Ureter (tissue), 1 donor: ENCODE results near the gene ZSWIM3. TPM values are rescaled to one million over a fixed set of nuclear protein-coding genes. Genes with fewer than 3 reads are reported as not detected.
A peak's percentile ranks its signal among the peaks of the same experiment; 100 is the strongest.

ENCODE experiments used
- DNase-seq: peaks from one replicate; pipeline ENCODE4 v3.0.0-alpha.2; 2020; ENCODE audit warnings: low spot score
- total RNA-seq: library from RNA; stranded (reverse); gene quantifications from one replicate; pipeline ENCODE4 v1.2.4, GENCODE V29; 2023
- donor health status: DM: yes; HTN: yes; CAD: no.

The ZSWIM3 gene
- total RNA-seq, 1 donor from 2014 or later = 4.1 TPM

DNA sequence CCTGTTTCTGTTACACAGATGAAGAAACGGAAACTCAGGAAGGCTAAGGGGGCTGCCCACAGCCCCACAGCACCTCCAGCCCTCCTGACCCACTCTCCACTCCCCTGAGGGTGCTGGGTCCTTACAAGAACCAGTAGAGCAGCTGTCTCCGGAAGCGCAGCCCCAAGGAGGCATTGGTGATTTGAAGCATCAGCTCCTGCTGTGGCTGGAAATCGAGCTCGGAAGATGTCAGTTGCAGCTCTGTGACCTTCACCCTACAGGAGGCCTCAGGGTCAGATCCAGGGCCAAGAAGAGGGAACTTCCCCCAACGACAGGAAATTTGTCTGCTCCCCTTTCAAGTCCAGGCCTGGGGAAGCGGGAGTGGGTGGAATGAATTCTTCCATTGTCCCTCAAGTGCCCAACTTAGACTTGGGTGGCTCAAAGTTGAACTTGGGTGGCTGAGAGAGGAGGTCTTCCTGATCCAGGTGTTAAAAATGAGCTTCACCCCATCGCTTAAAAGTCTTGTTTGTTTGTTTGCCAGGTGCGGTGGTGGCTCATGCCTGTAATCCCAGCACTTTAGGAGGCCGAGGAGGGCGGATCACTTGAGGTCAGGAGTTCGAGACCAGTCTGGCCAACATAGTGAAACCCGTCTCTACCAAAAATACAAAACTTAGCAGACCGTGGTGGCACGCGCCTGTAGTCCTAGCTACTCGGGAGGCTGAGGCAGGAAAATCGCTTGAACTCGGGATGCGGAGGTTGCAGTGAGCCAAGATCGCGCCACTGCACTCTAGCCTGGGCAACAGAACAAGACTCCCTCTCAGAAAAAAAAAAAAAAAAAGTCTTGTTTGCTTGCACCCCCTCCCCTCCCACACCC lies 52.6 kb downstream of the ZSWIM3 start:
- no peak for DNase-seq

DNA sequence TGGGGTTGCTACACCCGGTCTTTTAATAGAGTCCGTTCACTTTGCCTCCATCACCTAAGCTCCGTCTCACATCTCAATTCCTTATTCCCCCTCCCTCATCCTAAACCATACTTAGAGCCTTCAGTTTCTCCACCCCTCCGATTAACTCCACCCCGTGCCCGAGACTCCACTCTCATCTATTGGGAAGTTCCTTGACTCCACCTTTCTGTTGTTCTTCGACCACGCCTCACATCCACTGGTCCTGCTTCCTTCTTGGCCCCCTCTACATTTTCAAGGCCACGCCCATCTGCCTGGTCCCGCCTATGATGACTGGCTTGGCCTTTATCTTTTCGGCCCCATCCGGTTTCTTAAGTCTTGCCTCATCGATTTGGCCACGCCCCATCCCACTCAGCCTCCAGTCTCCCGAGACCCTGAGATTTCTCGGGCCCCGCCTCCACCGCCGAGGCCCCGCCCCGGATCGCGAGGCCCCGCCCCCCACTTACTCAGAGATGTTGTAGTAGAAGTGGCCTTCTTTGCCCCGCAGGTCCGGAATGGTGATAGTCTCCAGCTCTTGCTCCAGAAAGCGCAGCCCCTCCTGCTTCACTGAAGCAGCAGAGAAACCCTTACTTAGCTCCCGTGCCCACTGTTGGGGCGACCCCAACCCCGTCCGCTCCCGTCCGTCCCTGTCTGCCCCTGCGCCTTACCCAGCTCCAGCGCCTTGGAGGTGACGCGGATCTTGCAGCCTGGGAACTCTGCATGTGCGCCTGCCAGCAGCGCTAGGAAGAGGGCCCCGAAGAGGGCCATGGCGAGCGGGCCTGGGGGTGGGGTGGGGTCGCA lies 53.5 kb downstream of the ZSWIM3 start:
- peak; percentile 99 for DNase-seq

DNA sequence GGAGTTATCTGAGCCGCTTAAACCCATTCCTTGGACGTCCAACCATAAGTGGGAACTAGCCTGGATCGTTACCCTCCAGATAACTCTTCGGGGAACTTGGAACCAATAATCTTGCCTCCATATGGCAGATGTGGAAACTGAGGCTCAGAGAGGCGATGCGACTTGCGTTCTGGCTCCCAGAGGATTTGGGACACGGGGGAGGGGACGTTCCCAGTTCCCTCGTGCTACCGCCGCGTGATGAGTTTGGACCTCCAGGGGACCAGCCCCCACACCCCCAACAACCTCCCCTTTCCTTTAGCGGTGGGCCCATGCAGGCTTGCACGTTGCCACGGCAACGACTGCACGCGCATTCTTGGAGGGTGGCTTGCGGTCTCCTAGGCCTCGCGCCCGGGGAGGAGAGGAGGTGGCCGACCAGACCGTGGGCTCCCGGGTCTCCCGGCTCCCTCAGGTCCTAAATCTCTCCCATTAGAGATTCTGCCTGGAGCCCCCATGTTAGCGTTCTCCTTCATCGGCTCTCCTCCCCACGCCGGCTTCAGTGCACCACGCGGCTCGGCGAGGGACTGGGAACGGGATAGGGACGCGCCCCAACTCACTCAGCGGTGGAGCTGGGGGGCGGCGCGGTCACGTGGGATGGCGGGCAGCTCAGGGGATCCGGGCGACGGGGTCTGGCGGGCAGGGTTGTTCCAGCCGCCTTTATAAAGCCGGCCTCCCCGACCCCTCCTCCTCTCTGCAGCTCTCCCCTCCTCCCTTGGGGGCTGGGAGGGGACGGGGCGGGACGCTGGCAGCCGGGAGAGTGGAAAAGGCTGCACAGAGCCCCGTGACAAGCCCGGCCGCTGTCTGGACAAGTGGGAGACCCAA lies 54.3 kb downstream of the ZSWIM3 start, which contains the start of gene PLTP:
TSS of gene PLTP (minus strand) at position 670 of the 858 bp plus-strand sequence. CDS start 703 bp downstream, outside the sequence.
- DNase-seq = peak; percentile 76

DNA sequence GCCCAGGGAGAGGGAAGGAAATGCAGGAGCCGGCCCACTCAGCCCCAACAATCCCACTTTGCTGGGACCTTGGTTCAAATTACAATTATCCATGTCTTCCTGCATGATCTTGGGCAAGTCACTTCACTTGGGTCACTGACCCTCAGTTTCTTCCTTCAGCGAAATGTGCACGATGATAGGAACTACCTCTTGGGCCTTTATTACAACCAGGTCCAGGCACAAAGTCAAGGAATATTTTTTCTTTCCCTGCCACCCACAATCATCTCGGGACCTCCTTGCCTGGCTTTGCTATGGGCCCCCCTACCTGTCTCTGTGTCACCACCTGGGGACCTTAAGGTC lies 54.9 kb downstream of the ZSWIM3 start:
- DNase-seq = no peak

GRCh38 chr20:45913116-45913515 lies 55.7 kb downstream of the ZSWIM3 start:
- no peak for DNase-seq

DNA sequence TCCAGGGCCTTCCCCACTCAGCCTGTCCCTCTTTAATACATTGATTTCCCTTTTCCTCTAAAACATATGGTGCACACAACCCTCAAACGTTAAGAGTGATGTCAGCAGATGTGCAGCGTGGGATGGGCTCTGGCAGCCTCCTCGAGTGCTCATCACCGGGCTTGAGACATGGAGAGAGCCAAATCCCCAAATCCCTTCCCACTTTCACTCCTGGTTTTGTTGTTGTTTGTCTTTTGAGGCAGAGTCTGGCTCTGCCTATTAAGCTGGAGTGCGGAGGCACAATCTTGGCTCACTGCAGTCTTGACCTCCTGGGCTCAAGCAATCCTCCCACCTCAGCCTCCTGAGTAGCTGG lies 60.4 kb downstream of the ZSWIM3 start:
- no peak for DNase-seq

GRCh38 chr20:45918182-45918737 lies 60.8 kb downstream of the ZSWIM3 start:
- no peak for DNase-seq

DNA sequence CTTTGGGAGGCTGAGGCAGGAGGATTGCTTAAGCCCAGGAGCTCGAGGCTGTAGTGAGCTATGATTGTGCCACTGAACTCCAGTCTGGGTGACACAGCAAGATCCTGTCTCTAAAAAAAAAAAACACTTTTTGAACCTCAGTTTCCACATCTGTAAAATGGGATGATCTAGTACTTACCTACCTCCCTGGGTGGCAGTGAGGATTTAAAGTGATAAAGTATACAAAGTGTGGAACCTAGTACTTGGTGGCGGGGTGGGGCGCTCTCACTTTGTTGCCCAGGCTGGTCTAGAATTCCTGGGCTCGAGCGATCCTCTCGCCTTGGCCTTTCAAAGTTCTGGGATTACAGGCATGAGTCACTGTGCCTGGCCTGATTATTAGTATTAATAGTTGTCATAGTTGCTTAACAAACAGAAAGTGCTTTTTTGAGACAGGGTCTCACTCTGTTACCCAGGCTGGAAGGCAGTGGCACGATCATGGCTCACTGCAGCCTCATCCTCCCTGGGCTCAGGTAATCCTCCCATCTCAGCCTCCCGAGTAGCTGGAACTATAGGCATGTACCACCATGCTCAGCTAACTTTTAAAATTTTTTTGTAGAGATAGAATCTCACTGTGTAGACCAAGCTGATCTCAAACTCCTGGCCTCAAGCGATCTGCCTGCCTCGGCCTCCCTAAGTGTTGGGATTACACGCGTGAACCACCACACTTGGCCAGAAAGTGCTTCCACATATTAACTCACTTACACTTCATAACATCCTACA lies 61.5 kb downstream of the ZSWIM3 start:
- no peak for DNase-seq

DNA sequence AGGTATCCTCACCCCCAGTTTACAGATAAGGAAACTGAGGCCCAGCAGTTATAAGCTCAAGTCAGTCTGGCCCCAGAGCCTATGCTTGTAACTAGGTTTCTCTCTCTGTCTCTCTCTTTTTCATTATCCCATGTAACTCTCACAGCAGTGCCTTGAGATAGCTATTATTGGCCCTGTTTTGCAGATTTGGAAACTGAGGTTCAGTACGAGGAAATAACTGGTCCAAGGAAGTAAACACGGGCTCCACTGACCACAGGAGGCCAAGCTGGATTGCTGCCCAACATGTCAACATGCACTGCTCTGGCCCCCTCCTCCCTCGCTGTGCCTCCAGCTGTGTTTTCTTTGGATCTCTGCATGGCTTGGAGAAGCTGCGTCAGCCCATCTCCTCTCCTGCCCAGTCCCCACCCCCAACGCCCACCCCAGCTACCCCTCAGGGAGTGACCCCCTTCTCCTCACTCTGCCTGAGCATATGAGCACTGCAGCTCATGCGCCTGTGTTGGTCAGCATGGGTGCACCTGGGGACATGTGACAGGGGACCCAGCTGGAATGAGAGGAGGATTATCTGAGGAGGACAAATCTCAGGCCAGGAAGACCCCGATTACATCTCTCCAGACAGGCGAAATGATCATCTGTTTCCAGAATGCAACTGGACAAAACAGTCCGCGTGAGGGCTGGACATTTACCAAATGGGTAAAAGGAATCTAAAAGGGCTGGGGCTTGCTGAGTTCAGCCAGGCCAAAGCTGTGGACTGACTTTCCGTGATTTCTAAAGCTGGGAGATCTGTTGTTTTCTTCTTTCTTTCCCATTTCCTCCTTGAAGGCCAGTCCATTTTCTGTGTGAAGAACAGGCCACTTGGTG lies 62.4 kb downstream of the ZSWIM3 start:
- DNase-seq = peak; percentile 65

- no peak for DNase-seq
Observed at GRCh38 chr20:45920462-45921336, 63.3 kb downstream of the ZSWIM3 start.

DNA sequence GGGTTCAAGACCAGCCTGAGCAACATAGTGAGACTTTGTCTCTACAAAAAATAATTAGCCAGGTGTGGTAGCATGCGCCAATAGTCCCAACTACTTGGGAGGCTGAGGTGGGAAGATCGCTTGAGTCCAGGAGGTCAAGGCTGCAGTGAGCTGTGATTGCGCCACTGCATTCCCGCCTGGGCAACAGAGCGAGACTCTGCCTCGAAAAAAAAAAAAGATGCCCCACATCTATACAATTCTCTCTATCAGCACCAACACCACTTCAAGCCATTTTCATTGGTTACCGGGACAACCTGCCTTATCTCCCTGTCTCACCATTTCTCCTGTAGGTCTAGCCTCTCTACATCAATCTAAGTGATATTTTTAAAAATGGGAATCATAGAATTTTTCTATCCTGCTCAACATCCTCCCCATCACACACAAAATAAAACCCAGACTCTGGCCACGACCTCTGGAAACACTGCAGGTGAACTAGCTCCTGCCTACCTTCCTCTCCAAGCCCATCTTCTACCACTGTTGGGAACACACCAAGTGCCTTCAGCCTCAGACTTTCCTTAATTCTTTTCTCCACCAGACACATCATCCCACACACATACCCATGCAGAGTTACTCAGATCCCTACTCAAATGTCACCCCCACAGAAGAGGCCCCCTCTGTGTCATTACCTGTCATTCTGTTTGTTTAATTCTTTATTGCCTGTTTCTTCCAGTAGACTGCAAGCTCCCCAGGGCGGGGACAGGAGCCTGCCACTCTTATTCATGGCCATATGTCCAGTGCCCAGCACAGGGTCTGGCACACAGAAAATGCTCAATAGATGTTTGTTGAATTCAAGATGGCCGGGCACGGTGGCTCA lies 64.1 kb downstream of the ZSWIM3 start:
- no peak for DNase-seq

DNA sequence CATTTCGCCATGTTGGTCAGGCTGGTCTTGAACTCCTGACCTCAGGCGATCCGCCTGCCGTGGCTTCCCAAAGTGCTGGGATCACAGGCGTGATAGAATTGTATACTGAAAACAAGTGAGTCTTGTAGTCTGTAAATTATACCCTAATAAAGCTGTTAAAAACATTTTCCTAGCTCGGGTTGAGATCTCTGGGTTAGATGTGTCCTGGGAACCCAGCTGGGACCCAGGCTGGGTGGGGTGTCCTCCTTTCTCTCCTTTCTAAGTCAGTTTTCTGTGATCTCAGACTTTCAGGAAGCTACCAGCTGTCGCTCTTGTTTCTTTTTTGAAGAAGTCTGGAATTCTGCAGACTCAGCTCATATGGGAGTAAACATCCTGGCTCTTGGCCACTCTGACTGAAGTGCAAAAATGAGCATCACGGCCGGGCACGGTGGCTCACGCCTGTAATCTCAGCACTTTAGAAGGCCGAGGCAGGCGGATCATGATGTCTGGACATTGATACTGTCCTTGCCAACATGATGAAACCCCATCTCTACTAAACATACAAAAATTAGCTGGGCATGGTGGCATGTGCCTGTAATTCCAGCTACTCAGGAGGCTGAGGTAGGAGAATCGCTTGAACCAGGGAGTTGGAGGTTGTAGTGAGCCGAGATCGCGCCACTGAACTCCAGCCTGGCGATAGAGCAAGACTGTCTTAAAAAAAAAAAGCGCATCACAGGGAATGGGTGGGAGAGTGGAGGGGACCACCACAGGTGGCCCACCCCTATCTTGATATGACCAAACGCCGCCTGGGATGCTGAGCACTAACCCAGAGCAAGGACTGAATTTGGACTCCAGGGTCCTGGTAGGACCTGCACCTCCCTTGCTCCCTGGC lies 67.2 kb downstream of the ZSWIM3 start:
- no peak for DNase-seq

- no peak for DNase-seq
Observed at GRCh38 chr20:45925821-45926506, 68.5 kb downstream of the ZSWIM3 start.

- DNase-seq = no peak
Observed at GRCh38 chr20:45926731-45927070, 69.3 kb downstream of the ZSWIM3 start.

DNA sequence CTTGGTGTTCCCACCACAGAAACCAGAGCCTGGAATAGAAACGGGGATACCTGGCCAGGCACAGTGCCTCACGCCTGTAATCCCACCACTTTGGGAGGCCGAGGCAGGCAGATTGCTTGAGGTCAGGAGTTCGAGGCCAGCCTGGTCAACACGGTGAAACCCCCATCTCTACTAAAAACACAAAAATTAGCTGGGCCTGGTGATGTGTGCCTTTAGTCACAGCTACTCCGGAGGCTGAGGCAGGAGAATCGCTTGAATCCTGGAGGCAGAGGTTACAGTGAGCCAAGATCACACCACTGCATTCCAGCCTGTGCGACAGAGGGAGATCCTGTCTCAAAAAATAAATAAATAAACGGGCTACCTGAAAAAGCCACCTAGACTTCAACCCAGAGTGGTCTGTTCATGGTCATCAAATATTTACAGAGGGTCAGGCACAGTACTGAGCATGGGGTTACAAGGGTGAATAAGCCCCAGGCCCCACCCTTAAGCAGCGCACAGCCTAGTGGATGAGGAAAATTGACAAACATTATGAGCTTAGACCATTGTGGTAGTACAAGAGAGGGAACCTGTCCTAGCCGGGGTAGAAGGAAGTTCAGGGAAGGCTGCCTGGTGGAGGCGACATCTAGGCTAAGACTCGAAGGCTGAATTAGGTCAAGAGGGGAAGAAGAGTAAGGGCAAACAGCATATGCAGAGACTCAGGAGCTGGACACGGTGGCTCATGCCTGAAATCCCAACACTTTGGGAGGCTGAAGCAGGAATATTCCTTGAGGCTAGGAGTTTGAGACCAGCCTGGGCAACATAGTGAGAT lies 69.9 kb downstream of the ZSWIM3 start:
- DNase-seq = no peak
